ENCODE results near the gene DCTN3. TPM values are rescaled to one million over a fixed set of nuclear protein-coding genes. Genes with fewer than 3 reads are reported as not detected.

DCTN3 gene
- polyA plus RNA-seq, 4 donors, result 55.7 to 92.9 (median 85.9) TPM

- H3K9me3 ChIP-seq (ENCODE audit: control insufficient read depth in 2 of 2, insufficient read depth in 1 of 2, low read depth in 1 of 2, low read length in 1 of 2), result peaks cover 0 to 7% of the 10 kb centered on the region in 2 donors
- no peak for FAIRE-seq
- H3K27ac ChIP-seq (ENCODE audit: low read depth in 1 of 3, low read length in 2 of 3), result no peak overlapping the region
- peaks cover 0 to 14% (median 0%) of the 10 kb centered on the region in 3 donors for H3K36me3 ChIP-seq (ENCODE audit: control insufficient read depth in 3 of 3, insufficient read depth in 2 of 3, low read depth in 1 of 3, low read length in 3 of 3)
- H3K4me1 ChIP-seq (ENCODE audit: control insufficient read depth in 3 of 3, insufficient read depth in 2 of 3, low read depth in 1 of 3, low read length in 2 of 3), result peaks cover 0 to 7% (median 4%) of the 10 kb centered on the region in 3 donors
- H3K4me3 ChIP-seq (ENCODE audit: low read depth in 1 of 3, low read length in 3 of 3), result no peak overlapping the region
- DNase-seq, result no peak
- WGBS, 3 donors, result 66 to 82% (median 72%) methylated on average over 8 of the region's 8 CpGs
- peaks cover 0 to 45% (median 0%) of the 10 kb centered on the region in 3 donors for H3K27me3 ChIP-seq (ENCODE audit: control insufficient read depth in 3 of 3, insufficient read depth in 3 of 3, low read length in 3 of 3)
These were observed 54.0 kb downstream of the DCTN3 start for GRCh38 chr9:34566322-34566721.

GRCh38 chr9:34565856-34566255, 54.4 kb downstream of the DCTN3 start:
- Histone ChIP-seq H3K9me3 (ENCODE audit: control insufficient read depth in 2 of 2, insufficient read depth in 1 of 2, low read depth in 1 of 2, low read length in 1 of 2) (peaks cover 0 to 7% of the 10 kb centered on the region in 2 donors), H3K27me3 (ENCODE audit: control insufficient read depth in 3 of 3, insufficient read depth in 3 of 3, low read length in 3 of 3) (peaks cover 0 to 46% (median 0%) of the 10 kb centered on the region in 3 donors), H3K36me3 (ENCODE audit: control insufficient read depth in 3 of 3, insufficient read depth in 2 of 3, low read depth in 1 of 3, low read length in 3 of 3) (peaks cover 0 to 14% (median 0%) of the 10 kb centered on the region in 3 donors), H3K4me3 (ENCODE audit: low read depth in 1 of 3, low read length in 3 of 3) (no peak overlapping the region), H3K27ac (ENCODE audit: low read depth in 1 of 3, low read length in 2 of 3) (no peak overlapping the region), H3K4me1 (ENCODE audit: control insufficient read depth in 3 of 3, insufficient read depth in 2 of 3, low read depth in 1 of 3, low read length in 2 of 3) (peaks cover 0 to 3% (median 0%) of the 10 kb centered on the region in 3 donors)
- no peak for DNase-seq
- 68 to 73% (median 72%) methylated on average over 8 of the region's 8 CpGs for WGBS, 3 donors
- no peak for FAIRE-seq

GRCh38 chr9:34564617-34565016, 55.7 kb downstream of the DCTN3 start:
- H3K9me3 ChIP-seq (ENCODE audit: control insufficient read depth in 2 of 2, insufficient read depth in 1 of 2, low read depth in 1 of 2, low read length in 1 of 2), result peaks cover 0 to 7% of the 10 kb centered on the region in 2 donors
- DNase-seq (no peak), FAIRE-seq (no peak)
- 80 to 89% (median 84%) methylated on average over 15 to 16 of the region's 16 CpGs for WGBS, 3 donors
- H3K36me3 ChIP-seq (ENCODE audit: control insufficient read depth in 3 of 3, insufficient read depth in 2 of 3, low read depth in 1 of 3, low read length in 3 of 3), result peaks cover 0 to 14% (median 0%) of the 10 kb centered on the region in 3 donors
- no peak overlapping the region for H3K27ac ChIP-seq (ENCODE audit: low read depth in 1 of 3, low read length in 2 of 3)
- peaks cover 0 to 51% (median 0%) of the 10 kb centered on the region in 3 donors for H3K27me3 ChIP-seq (ENCODE audit: control insufficient read depth in 3 of 3, insufficient read depth in 3 of 3, low read length in 3 of 3)
- H3K4me1 ChIP-seq (ENCODE audit: control insufficient read depth in 3 of 3, insufficient read depth in 2 of 3, low read depth in 1 of 3, low read length in 2 of 3), result peaks cover 0 to 13% (median 5%) of the 10 kb centered on the region in 3 donors
- no peak overlapping the region for H3K4me3 ChIP-seq (ENCODE audit: low read depth in 1 of 3, low read length in 3 of 3)

Other genes starting within 250 kb of the DCTN3 start
- 10 to 100 TPM in 3 of 4 donors, 1 to 10 TPM in 1; 9.7 to 83.0 (median 13.7) TPM for gene MYORG, start 243.6 kb downstream of the DCTN3 start, polyA plus RNA-seq
- gene FAM219A, start 161.9 kb downstream of the DCTN3 start, polyA plus RNA-seq, result 1 to 10 TPM; 2.7 to 9.0 (median 4.5) TPM
- gene DNAI1, start 161.7 kb downstream of the DCTN3 start, polyA plus RNA-seq, result under 1 TPM in 1 of 4 donors, not detected in 3; 0.22 TPM
- 1 to 10 TPM; 1.8 to 8.9 (median 5.1) TPM for gene ENHO, start 97.5 kb downstream of the DCTN3 start, polyA plus RNA-seq
- 1 to 10 TPM; 1.1 to 9.3 (median 5.9) TPM for gene CNTFR, start 30.8 kb downstream of the DCTN3 start, polyA plus RNA-seq
- gene RPP25L, start 8.4 kb downstream of the DCTN3 start, polyA plus RNA-seq, result 10 to 100 TPM; 41.2 to 93.7 (median 72.4) TPM
- under 1 TPM in 2 of 4 donors, not detected in 2; 0.03 to 0.04 TPM for gene ARID3C, start 8.6 kb upstream of the DCTN3 start, polyA plus RNA-seq
- 10 to 100 TPM; 41.4 to 88.8 (median 68.5) TPM for gene SIGMAR1, start 17.3 kb upstream of the DCTN3 start, polyA plus RNA-seq
- 100 to 1,000 TPM in 1 of 4 donors, 10 to 100 TPM in 3; 37.4 to 106 (median 65.2) TPM for gene GALT, start 26.2 kb upstream of the DCTN3 start, polyA plus RNA-seq
- 10 to 100 TPM; 10.3 to 40.0 (median 25.3) TPM for gene IL11RA, start 31.7 kb upstream of the DCTN3 start, polyA plus RNA-seq
- under 1 TPM in 3 of 4 donors, not detected in 1; 0.09 to 0.89 (median 0.24) TPM for gene CCL27, start 42.2 kb upstream of the DCTN3 start, polyA plus RNA-seq
- 1 to 10 TPM in 2 of 4 donors, not detected in 2; 5.5 to 7.6 TPM for gene CCL19, start 70.8 kb upstream of the DCTN3 start, polyA plus RNA-seq
- 100 to 1,000 TPM in 1 of 4 donors, 10 to 100 TPM in 2, 1 to 10 TPM in 1; 2.2 to 286 (median 26.7) TPM for gene CCL21, start 89.6 kb upstream of the DCTN3 start, polyA plus RNA-seq

Data from small intestine (tissue), 7 donors.